ENCODE data around the gene TUSC2. TPM values are rescaled to one million over a fixed set of nuclear protein-coding genes. Genes with fewer than 3 reads are reported as not detected.

The TUSC2 gene
- total RNA-seq, 6 experiments from 2014 or later: 9.7 to 36.9 (median 12.5) TPM

- WGBS (ENCODE audit: insufficient coverage, low coverage, low lambda C conversion rate, missing lambda C conversion rate): 53% methylated on average over 20 of the region's 31 CpGs
- ATAC-seq (peak; percentile 1 to 7 (median 4)), DNase-seq (peak; percentile 76 to 79 (median 76))
- TF ChIP-seq POLR2A (IDR thresholded peaks at IDR 0.05) (no peak), CTCF (IDR thresholded peaks at IDR 0.05) (no peak)
- Histone ChIP-seq H3K9me3 (no peaks in the 10 kb centered on the region), H3K27ac (peak within 1 kb of the TSS; percentile 98 to 99 (median 98)), H3K4me3 (peak within 1 kb of the TSS; percentile 88 to 89 (median 89)), H3K27me3 (no peaks in the 10 kb centered on the region), H3K36me3 (peaks cover 0 to 14% (median 3%) of the 10 kb centered on the region in 4 donors), H3K4me1 (peaks cover 0 to 58% (median 21%) of the 10 kb centered on the region in 4 donors)
- intact Hi-C loops (cut with DNase I): loop anchor here in 1 of 2 donors (5.0 kb wide), 1 partner anchor 50 kb away; no protein-coding TSS in a partner anchor
Measured at GRCh38 chr3:50322386-50323091, 5.5 kb downstream of the TUSC2 start, which contains the start of gene HYAL2. HYAL2 (minus strand) TSS chr3:50322745; CDS start chr3:50320489, 2,256 bp downstream.

DNA sequence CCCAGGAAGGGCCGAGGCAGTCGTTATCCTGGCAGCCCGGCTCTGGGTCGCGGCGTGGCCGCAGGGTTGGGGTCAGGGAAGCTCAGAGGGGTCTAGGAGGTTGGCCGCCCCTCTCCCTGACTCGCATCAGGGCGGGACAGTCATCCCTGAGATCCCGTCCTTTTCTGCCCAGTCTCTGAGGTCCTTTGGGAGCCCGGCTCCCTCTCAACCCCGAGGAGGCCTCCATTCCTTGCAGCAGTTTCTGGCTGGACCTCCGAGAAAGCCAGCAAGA, 6.0 kb downstream of the TUSC2 start:
- ATAC-seq (no peak), DNase-seq (no peak)
- Histone ChIP-seq H3K27me3 (no peaks in the 10 kb centered on the region), H3K27ac (peak overlapping the region; percentile 98 to 99 (median 98)), H3K9me3 (no peaks in the 10 kb centered on the region), H3K4me3 (peak overlapping the region; percentile 88 to 89 (median 89)), H3K36me3 (peaks cover 0 to 18% (median 3%) of the 10 kb centered on the region in 4 donors), H3K4me1 (peaks cover 0 to 57% (median 18%) of the 10 kb centered on the region in 4 donors)
- intact Hi-C loops (cut with DNase I): loop anchor here in 1 of 2 donors (5.0 kb wide), 1 partner anchor 50 kb away; no protein-coding TSS in a partner anchor
- 14% methylated on average over 1 of the region's 14 CpGs for WGBS (ENCODE audit: insufficient coverage, low coverage, low lambda C conversion rate, missing lambda C conversion rate)
- TF ChIP-seq CTCF (IDR thresholded peaks at IDR 0.05) (no peak), POLR2A (IDR thresholded peaks at IDR 0.05) (no peak)

DNA sequence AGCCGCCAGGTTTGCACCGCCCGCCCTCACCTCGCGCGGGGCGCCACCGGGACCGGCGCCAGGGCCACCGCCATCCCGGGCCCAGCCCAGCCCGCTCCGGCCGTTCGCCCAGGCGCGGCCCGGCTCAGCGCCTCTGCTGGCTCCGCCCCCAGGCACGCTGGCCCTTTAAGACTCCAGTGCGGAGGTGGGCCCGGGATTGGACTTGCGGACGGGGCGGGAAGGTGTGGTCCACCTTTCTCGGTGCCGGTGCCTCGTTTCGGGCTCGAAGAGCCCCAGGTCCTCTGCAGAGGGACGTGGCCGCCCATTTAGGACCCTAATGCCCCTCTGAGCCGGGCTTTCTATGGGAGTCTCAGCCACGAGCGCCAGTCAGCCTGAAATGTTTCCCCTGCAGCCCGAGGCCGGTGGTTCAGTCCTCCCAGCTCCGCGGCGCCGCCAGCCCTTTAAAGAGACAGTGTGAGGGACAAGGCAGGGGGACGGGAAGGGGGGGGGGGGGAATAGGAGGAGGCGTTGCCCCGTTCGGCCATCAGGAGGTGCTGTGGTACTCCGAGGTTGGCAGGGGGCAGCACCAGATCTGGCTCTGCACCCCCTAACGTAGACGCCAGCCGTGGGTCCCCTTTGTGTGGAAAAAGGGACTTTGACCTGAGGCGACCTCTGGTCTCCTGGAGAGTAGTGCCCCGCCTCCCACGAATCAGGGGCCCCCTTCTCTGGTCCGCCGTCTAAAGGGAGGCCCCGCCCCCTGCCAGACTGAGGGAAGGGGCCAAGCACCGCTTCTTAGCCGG, 6.5 kb downstream of the TUSC2 start:
- intact Hi-C loops (cut with DNase I): loop anchor here in 1 of 2 donors (5.0 kb wide), 1 partner anchor 49 kb away; no protein-coding TSS in a partner anchor
- peaks cover 0 to 56% (median 16%) of the 10 kb centered on the region in 4 donors for H3K4me1 ChIP-seq
- under 1% methylated on average over 22 of the region's 59 CpGs for WGBS (ENCODE audit: insufficient coverage, low coverage, low lambda C conversion rate, missing lambda C conversion rate)
- H3K4me3 ChIP-seq: peak overlapping the region; percentile 88 to 89 (median 89)
- H3K27ac ChIP-seq: peak overlapping the region; percentile 98 to 99 (median 98)
- peaks cover 0 to 23% (median 3%) of the 10 kb centered on the region in 4 donors for H3K36me3 ChIP-seq
- peak; percentile 73 to 84 (median 77) for ATAC-seq
- DNase-seq: peak; percentile 91 to 93 (median 92)
- H3K27me3 ChIP-seq: no peaks in the 10 kb centered on the region
- H3K9me3 ChIP-seq: no peaks in the 10 kb centered on the region
- TF ChIP-seq CTCF (IDR thresholded peaks at IDR 0.05) (peak; percentile 34 to 52 (median 43)), POLR2A (IDR thresholded peaks at IDR 0.05) (peak; percentile 77)

DNA sequence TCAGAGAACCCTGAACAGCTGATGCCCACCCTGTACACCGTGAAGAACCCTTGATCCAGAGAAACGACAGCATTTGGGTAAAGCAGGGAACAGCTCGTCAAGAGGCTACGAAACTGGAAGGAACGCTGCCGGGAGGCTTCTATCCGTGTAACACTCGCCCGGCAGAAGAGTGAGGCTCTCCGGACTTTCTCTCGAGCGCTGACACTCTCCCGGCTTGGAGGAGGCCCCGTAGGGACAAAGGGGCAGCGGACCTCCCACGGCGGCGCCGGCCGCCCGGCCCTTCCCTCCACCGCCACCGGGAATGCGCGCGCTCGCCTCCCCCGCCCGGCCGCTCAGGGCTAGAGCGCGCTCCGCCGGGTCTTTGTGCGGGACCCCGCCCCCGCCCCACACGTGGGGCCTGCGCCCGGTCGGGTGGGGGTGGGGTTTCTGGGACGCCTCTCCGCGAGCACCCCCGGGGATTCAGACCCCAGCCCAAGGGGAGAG, 7.1 kb downstream of the TUSC2 start:
- WGBS (ENCODE audit: insufficient coverage, low coverage, low lambda C conversion rate, missing lambda C conversion rate): 0% methylated on average over 6 of the region's 45 CpGs
- peak overlapping the region; percentile 88 to 89 (median 89) for H3K4me3 ChIP-seq
- no peaks in the 10 kb centered on the region for H3K27me3 ChIP-seq
- no peaks in the 10 kb centered on the region for H3K9me3 ChIP-seq
- H3K4me1 ChIP-seq: peaks cover 0 to 56% (median 15%) of the 10 kb centered on the region in 4 donors
- intact Hi-C loops (cut with DNase I): loop anchor here in 1 of 2 donors (5.0 kb wide), 1 partner anchor 49 kb away; no protein-coding TSS in a partner anchor
- peak overlapping the region; percentile 98 to 99 (median 98) for H3K27ac ChIP-seq
- no peak for TF ChIP-seq POLR2A (IDR thresholded peaks at IDR 0.05)
- no peak for TF ChIP-seq CTCF (IDR thresholded peaks at IDR 0.05)
- DNase-seq (peak; percentile 85 to 87 (median 86)), ATAC-seq (peak; percentile 55 to 70 (median 66))
- peaks cover 0 to 23% (median 3%) of the 10 kb centered on the region in 4 donors for H3K36me3 ChIP-seq
